Bronchial epithelial cell (primary cell): Measurements from ENCODE around the gene RGS5. TPM values are rescaled to one million over a fixed set of nuclear protein-coding genes. Genes with fewer than 3 reads are reported as not detected.

Experiments
- DNase-seq: peaks from one replicate; pipeline ENCODE4 v3.0.0-alpha.2; 2010; ENCODE audit warnings: low read depth
- FAIRE-seq: peaks from 2 replicates; lab custom pipeline; 2011; peaks lifted over from hg19 to GRCh38; lab: Jason Lieb, UNC
- H3K27me3 ChIP-seq: 2 replicates; pipeline ENCODE4 v1.5.1; 2011; ENCODE audit warnings: low read length; ENCODE audit not compliant: control insufficient read depth, insufficient read depth
- H3K36me3 ChIP-seq: 2 replicates; pipeline ENCODE4 v1.5.1; 2011; ENCODE audit warnings: low read length; ENCODE audit not compliant: control insufficient read depth, insufficient read depth
- H3K4me3 ChIP-seq: 2 replicates; pipeline ENCODE4 v1.5.1; 2011; ENCODE audit warnings: mild to moderate bottlenecking, low read depth, low read length, control low read depth
- CTCF ChIP-seq: IDR thresholded peaks from 2 replicates; pipeline ENCODE4 v1.5.1; 2011; ENCODE audit warnings: mild to moderate bottlenecking, moderate library complexity, low read length, control low read depth, inconsistent platforms; ENCODE audit not compliant: insufficient read depth, severe bottlenecking
- total RNA-seq: library from RNA; depleted of rRNA; stranded (reverse); fragments of >200 nt; gene quantifications from 2 replicates; pipeline ENCODE4 v1.2.1, GENCODE V29; 2014

The RGS5 gene
- total RNA-seq, 1 donor from 2014 or later, result 3.9 TPM

- no peak overlapping the region for H3K4me3 ChIP-seq
- no peak for TF ChIP-seq CTCF
- no peaks in the 10 kb centered on the region for H3K36me3 ChIP-seq
- no peaks in the 10 kb centered on the region for H3K27me3 ChIP-seq
- FAIRE-seq, result no peak
- no peak for DNase-seq
These were observed 37.6 kb downstream of the RGS5 start for GRCh38 chr1:163165119-163165518.

- no peak for DNase-seq
- Histone ChIP-seq H3K27me3 (no peaks in the 10 kb centered on the region), H3K4me3 (no peak overlapping the region), H3K36me3 (no peaks in the 10 kb centered on the region)
- no peak for FAIRE-seq
- TF ChIP-seq CTCF, result no peak
These were observed 38.7 kb downstream of the RGS5 start for GRCh38 chr1:163163881-163164582.

GRCh38 chr1:163163163-163163562 is 39.6 kb downstream of the RGS5 start:
- Histone ChIP-seq H3K4me3 (no peak overlapping the region), H3K36me3 (no peaks in the 10 kb centered on the region), H3K27me3 (no peaks in the 10 kb centered on the region)
- TF ChIP-seq CTCF, result no peak
- no peak for DNase-seq
- FAIRE-seq, result no peak

- Histone ChIP-seq H3K27me3 (no peaks in the 10 kb centered on the region), H3K36me3 (no peaks in the 10 kb centered on the region), H3K4me3 (no peak overlapping the region)
- no peak for TF ChIP-seq CTCF
- FAIRE-seq (no peak), DNase-seq (no peak)
These were observed 40.3 kb downstream of the RGS5 start for GRCh38 chr1:163162381-163162914.

GRCh38 chr1:163161841-163162240 is 40.9 kb downstream of the RGS5 start:
- DNase-seq, result no peak
- TF ChIP-seq CTCF, result no peak
- no peaks in the 10 kb centered on the region for H3K36me3 ChIP-seq
- H3K27me3 ChIP-seq, result no peaks in the 10 kb centered on the region
- H3K4me3 ChIP-seq, result no peak overlapping the region
- no peak for FAIRE-seq
